ENCODE data around the gene ARHGEF9. TPM values are rescaled to one million over a fixed set of nuclear protein-coding genes. Genes with fewer than 3 reads are reported as not detected.

Gene ARHGEF9
- total and polyA plus RNA-seq, 2 donors from 2014 or later, result 20.0 to 26.4 TPM

- H3K27ac ChIP-seq (ENCODE audit: low read depth in 2 of 2, low read length in 2 of 2), result no peak overlapping the region
- TF ChIP-seq CTCF (IDR thresholded peaks at IDR 0.05; ENCODE audit: borderline replicate concordance, extremely low read depth, insufficient read depth), result no peak
- H3K9me3 ChIP-seq (ENCODE audit: control insufficient read depth in 2 of 3, insufficient read depth in 1 of 3, low read length in 3 of 3), result no peaks in the 10 kb centered on the region
- peaks cover 0 to 2% (median 0%) of the 10 kb centered on the region in 3 donors for H3K4me1 ChIP-seq (ENCODE audit: control insufficient read depth in 2 of 3, insufficient read depth in 2 of 3, low read depth in 1 of 3, low read length in 3 of 3)
- no peak overlapping the region for H3K9ac ChIP-seq (ENCODE audit: low read length in 3 of 3)
- DNase-seq (no peak), FAIRE-seq (no peak)
- intact Hi-C loops (cut with DNase I), result no loop called here
- no peaks in the 10 kb centered on the region for H3K27me3 ChIP-seq (ENCODE audit: control insufficient read depth, insufficient read depth, low read length)
- H3K4me3 ChIP-seq (ENCODE audit: low read length in 3 of 3), result no peak overlapping the region
- H3K36me3 ChIP-seq (ENCODE audit: control insufficient read depth in 2 of 3, insufficient read depth in 3 of 3, low read length in 3 of 3), result no peaks in the 10 kb centered on the region
These were observed 38.7 kb downstream of the ARHGEF9 start for GRCh38 chrX:63746278-63746677.

GRCh38 chrX:63744850-63745394, 40.1 kb downstream of the ARHGEF9 start:
- H3K4me3 ChIP-seq (ENCODE audit: low read length in 3 of 3), result no peak overlapping the region
- no peaks in the 10 kb centered on the region for H3K9me3 ChIP-seq (ENCODE audit: control insufficient read depth in 2 of 3, insufficient read depth in 1 of 3, low read length in 3 of 3)
- no peak for TF ChIP-seq CTCF (IDR thresholded peaks at IDR 0.05; ENCODE audit: borderline replicate concordance, extremely low read depth, insufficient read depth)
- no peak overlapping the region for H3K9ac ChIP-seq (ENCODE audit: low read length in 3 of 3)
- no peak overlapping the region for H3K27ac ChIP-seq (ENCODE audit: low read depth in 2 of 2, low read length in 2 of 2)
- no peak for FAIRE-seq
- no peak for DNase-seq
- no peaks in the 10 kb centered on the region for H3K27me3 ChIP-seq (ENCODE audit: control insufficient read depth, insufficient read depth, low read length)
- intact Hi-C loops (cut with DNase I), result no loop called here
- H3K36me3 ChIP-seq (ENCODE audit: control insufficient read depth in 2 of 3, insufficient read depth in 3 of 3, low read length in 3 of 3), result no peaks in the 10 kb centered on the region
- H3K4me1 ChIP-seq (ENCODE audit: control insufficient read depth in 2 of 3, insufficient read depth in 2 of 3, low read depth in 1 of 3, low read length in 3 of 3), result peaks cover 0 to 2% (median 0%) of the 10 kb centered on the region in 3 donors

- intact Hi-C loops (cut with DNase I), result no loop called here
- H3K36me3 ChIP-seq (ENCODE audit: control insufficient read depth in 2 of 3, insufficient read depth in 3 of 3, low read length in 3 of 3), result no peaks in the 10 kb centered on the region
- no peak for FAIRE-seq
- peaks cover 0 to 2% (median 0%) of the 10 kb centered on the region in 3 donors for H3K4me1 ChIP-seq (ENCODE audit: control insufficient read depth in 2 of 3, insufficient read depth in 2 of 3, low read depth in 1 of 3, low read length in 3 of 3)
- H3K27me3 ChIP-seq (ENCODE audit: control insufficient read depth, insufficient read depth, low read length), result no peaks in the 10 kb centered on the region
- H3K4me3 ChIP-seq (ENCODE audit: low read length in 3 of 3), result no peak overlapping the region
- no peak overlapping the region for H3K27ac ChIP-seq (ENCODE audit: low read depth in 2 of 2, low read length in 2 of 2)
- no peaks in the 10 kb centered on the region for H3K9me3 ChIP-seq (ENCODE audit: control insufficient read depth in 2 of 3, insufficient read depth in 1 of 3, low read length in 3 of 3)
- no peak for DNase-seq
- no peak overlapping the region for H3K9ac ChIP-seq (ENCODE audit: low read length in 3 of 3)
- TF ChIP-seq CTCF (IDR thresholded peaks at IDR 0.05; ENCODE audit: borderline replicate concordance, extremely low read depth, insufficient read depth), result no peak
These were observed 41.4 kb downstream of the ARHGEF9 start for GRCh38 chrX:63743596-63743995.

GRCh38 chrX:63740382-63740781, 44.6 kb downstream of the ARHGEF9 start:
- Histone ChIP-seq H3K4me3 (ENCODE audit: low read length in 3 of 3) (no peak overlapping the region), H3K4me1 (ENCODE audit: control insufficient read depth in 2 of 3, insufficient read depth in 2 of 3, low read depth in 1 of 3, low read length in 3 of 3) (no peaks in the 10 kb centered on the region), H3K27me3 (ENCODE audit: control insufficient read depth, insufficient read depth, low read length) (no peaks in the 10 kb centered on the region), H3K9ac (ENCODE audit: low read length in 3 of 3) (no peak overlapping the region), H3K27ac (ENCODE audit: low read depth in 2 of 2, low read length in 2 of 2) (no peak overlapping the region), H3K36me3 (ENCODE audit: control insufficient read depth in 2 of 3, insufficient read depth in 3 of 3, low read length in 3 of 3) (no peaks in the 10 kb centered on the region), H3K9me3 (ENCODE audit: control insufficient read depth in 2 of 3, insufficient read depth in 1 of 3, low read length in 3 of 3) (no peaks in the 10 kb centered on the region)
- no peak for FAIRE-seq
- no peak for DNase-seq
- TF ChIP-seq CTCF (IDR thresholded peaks at IDR 0.05; ENCODE audit: borderline replicate concordance, extremely low read depth, insufficient read depth), result no peak
- intact Hi-C loops (cut with DNase I), result no loop called here

All from kidney (tissue), 14 donors.